ENCODE data around the gene MYL2. TPM values are rescaled to one million over a fixed set of nuclear protein-coding genes. Genes with fewer than 3 reads are reported as not detected.

MYL2 gene
- total RNA-seq, 3 donors from 2014 or later (not counting 1 experiment from before 2014, with no cell fraction given) = not detected

- Mint-ChIP-seq H3K27ac (no peak overlapping the region), H3K36me3 (no peaks in the 10 kb centered on the region), H3K27me3 (ENCODE audit: low read depth in 2 of 2) (peaks cover 0 to 8% of the 10 kb centered on the region in 2 donors), H3K4me3 (no peak overlapping the region), H3K4me1 (peaks cover 0 to 7% of the 10 kb centered on the region in 2 donors), H3K9me3 (no peaks in the 10 kb centered on the region)
- Histone ChIP-seq H3K4me1 (ENCODE audit: control insufficient read depth, insufficient read depth, low read length) (no peaks in the 10 kb centered on the region), H3K27ac (ENCODE audit: low read length) (no peak overlapping the region), H3K27me3 (ENCODE audit: control insufficient read depth, insufficient read depth, low read length) (no peaks in the 10 kb centered on the region), H3K4me3 (ENCODE audit: low read length) (no peak overlapping the region), H3K36me3 (ENCODE audit: control insufficient read depth, insufficient read depth, low read length) (no peaks in the 10 kb centered on the region), H3K9me3 (ENCODE audit: control insufficient read depth, insufficient read depth, low read length) (no peaks in the 10 kb centered on the region)
- WGBS (ENCODE audit: insufficient coverage) = 94% methylated on average over 6 of the region's 6 CpGs
- DNase-seq = no peak
- no peak for TF ChIP-seq CTCF (IDR thresholded peaks at IDR 0.05)
- ATAC-seq = no peak
- intact Hi-C loops (cut with micrococcal nuclease) = no loop called here
Measured at GRCh38 chr12:110865521-110865920, 54.9 kb downstream of the MYL2 start.

- Histone ChIP-seq H3K9me3 (ENCODE audit: control insufficient read depth, insufficient read depth, low read length) (no peaks in the 10 kb centered on the region), H3K4me3 (ENCODE audit: low read length) (no peak overlapping the region), H3K27ac (ENCODE audit: low read length) (no peak overlapping the region), H3K36me3 (ENCODE audit: control insufficient read depth, insufficient read depth, low read length) (no peaks in the 10 kb centered on the region), H3K27me3 (ENCODE audit: control insufficient read depth, insufficient read depth, low read length) (no peaks in the 10 kb centered on the region), H3K4me1 (ENCODE audit: control insufficient read depth, insufficient read depth, low read length) (no peaks in the 10 kb centered on the region)
- no peaks in the 10 kb centered on the region for H3K9me3 Mint-ChIP-seq
- WGBS (ENCODE audit: insufficient coverage) = 100% methylated on average over 5 of the region's 7 CpGs
- TF ChIP-seq CTCF (IDR thresholded peaks at IDR 0.05) = no peak
- intact Hi-C loops (cut with micrococcal nuclease) = no loop called here
- H3K27ac Mint-ChIP-seq = no peak overlapping the region
- no peak for ATAC-seq
- peaks cover 0 to 2% of the 10 kb centered on the region in 2 donors for H3K27me3 Mint-ChIP-seq (ENCODE audit: low read depth in 2 of 2)
- no peaks in the 10 kb centered on the region for H3K36me3 Mint-ChIP-seq
- DNase-seq = no peak
- peaks cover 0 to 7% of the 10 kb centered on the region in 2 donors for H3K4me1 Mint-ChIP-seq
- H3K4me3 Mint-ChIP-seq = no peak overlapping the region
Measured at GRCh38 chr12:110863161-110863560, 57.2 kb downstream of the MYL2 start.

GRCh38 chr12:110862329-110862728 lies 58.0 kb downstream of the MYL2 start:
- Histone ChIP-seq H3K27ac (ENCODE audit: low read length) (no peak overlapping the region), H3K9me3 (ENCODE audit: control insufficient read depth, insufficient read depth, low read length) (no peaks in the 10 kb centered on the region), H3K27me3 (ENCODE audit: control insufficient read depth, insufficient read depth, low read length) (no peaks in the 10 kb centered on the region), H3K36me3 (ENCODE audit: control insufficient read depth, insufficient read depth, low read length) (no peaks in the 10 kb centered on the region), H3K4me1 (ENCODE audit: control insufficient read depth, insufficient read depth, low read length) (no peaks in the 10 kb centered on the region), H3K4me3 (ENCODE audit: low read length) (no peak overlapping the region)
- intact Hi-C loops (cut with micrococcal nuclease) = no loop called here
- Mint-ChIP-seq H3K4me1 (peaks cover 0 to 7% of the 10 kb centered on the region in 2 donors), H3K9me3 (no peaks in the 10 kb centered on the region), H3K4me3 (no peak overlapping the region), H3K27ac (no peak overlapping the region), H3K27me3 (ENCODE audit: low read depth in 2 of 2) (peaks cover 0 to 2% of the 10 kb centered on the region in 2 donors), H3K36me3 (no peaks in the 10 kb centered on the region)
- DNase-seq (no peak), ATAC-seq (no peak)
- 88% methylated on average over 6 of the region's 9 CpGs for WGBS (ENCODE audit: insufficient coverage)
- TF ChIP-seq CTCF (IDR thresholded peaks at IDR 0.05) = no peak

GRCh38 chr12:110861729-110862128 lies 58.6 kb downstream of the MYL2 start:
- H3K4me3 Mint-ChIP-seq = no peak overlapping the region
- H3K27me3 Mint-ChIP-seq (ENCODE audit: low read depth in 2 of 2) = peaks cover 0 to 2% of the 10 kb centered on the region in 2 donors
- H3K4me1 ChIP-seq (ENCODE audit: control insufficient read depth, insufficient read depth, low read length) = no peaks in the 10 kb centered on the region
- no peak for ATAC-seq
- intact Hi-C loops (cut with micrococcal nuclease) = no loop called here
- TF ChIP-seq CTCF (IDR thresholded peaks at IDR 0.05) = no peak
- H3K27ac ChIP-seq (ENCODE audit: low read length) = no peak overlapping the region
- no peaks in the 10 kb centered on the region for H3K9me3 Mint-ChIP-seq
- H3K36me3 Mint-ChIP-seq = no peaks in the 10 kb centered on the region
- no peaks in the 10 kb centered on the region for H3K9me3 ChIP-seq (ENCODE audit: control insufficient read depth, insufficient read depth, low read length)
- no peaks in the 10 kb centered on the region for H3K36me3 ChIP-seq (ENCODE audit: control insufficient read depth, insufficient read depth, low read length)
- peaks cover 0 to 7% of the 10 kb centered on the region in 2 donors for H3K4me1 Mint-ChIP-seq
- H3K27me3 ChIP-seq (ENCODE audit: control insufficient read depth, insufficient read depth, low read length) = no peaks in the 10 kb centered on the region
- H3K27ac Mint-ChIP-seq = no peak overlapping the region
- 91% methylated on average over 7 of the region's 7 CpGs for WGBS (ENCODE audit: insufficient coverage)
- no peak for DNase-seq
- H3K4me3 ChIP-seq (ENCODE audit: low read length) = no peak overlapping the region
